Thymus (tissue), 11 donors: ENCODE data around the gene NIPAL1. TPM values are rescaled to one million over a fixed set of nuclear protein-coding genes. Genes with fewer than 3 reads are reported as not detected.
"Not testable (repeated sequence)": the region's sequence is repeated elsewhere in the genome, so short reads cannot be mapped to it uniquely, and the experiment has no call there.

ENCODE experiments used
- DNase-seq, 9 donors: peaks; one replicate each; pipeline ENCODE4 v3.0.0-alpha.2; 2013; ENCODE audit warnings: low spot score in 9 of 9, low read depth in 6 of 9, missing footprints in 1 of 9
- H3K27ac ChIP-seq, 2 donors: one replicate each; pipeline ENCODE4 v1.5.1; 2013; ENCODE audit warnings: control low read depth in 1 of 2, low read depth in 1 of 2, low read length in 1 of 2, mild to moderate bottlenecking in 1 of 2, moderate library complexity in 1 of 2
- H3K27me3 ChIP-seq, 2 donors: one replicate each; pipeline ENCODE4 v1.5.1; 2013; ENCODE audit warnings: low read length in 1 of 2; ENCODE audit not compliant: control insufficient read depth in 2 of 2, insufficient read depth in 1 of 2
- H3K36me3 ChIP-seq, 2 donors: one replicate each; pipeline ENCODE4 v1.5.1; 2013; ENCODE audit warnings: low read length in 1 of 2, mild to moderate bottlenecking in 1 of 2, moderate library complexity in 1 of 2; ENCODE audit not compliant: control insufficient read depth in 2 of 2, insufficient read depth in 2 of 2
- H3K4me1 ChIP-seq, 2 donors: one replicate each; pipeline ENCODE4 v1.5.1; 2013; ENCODE audit warnings: low read length in 2 of 2; ENCODE audit not compliant: control insufficient read depth in 2 of 2, insufficient read depth in 2 of 2
- H3K4me3 ChIP-seq, 2 donors: one replicate each; pipeline ENCODE4 v1.5.1; 2013; ENCODE audit warnings: low read length in 2 of 2, control low read depth in 1 of 2, mild to moderate bottlenecking in 1 of 2
- H3K9me3 ChIP-seq, 2 donors: one replicate each; pipeline ENCODE4 v1.5.1; 2013; ENCODE audit warnings: low read length in 1 of 2, mild to moderate bottlenecking in 1 of 2; ENCODE audit not compliant: control insufficient read depth in 2 of 2, insufficient read depth in 1 of 2
- WGBS: extraction: QIAGEN DNeasy Blood & Tissue Kit; methylation state at CpG from one replicate; pipeline ENCODE4 v1.1.7; 2013; 5-methylcytosine and 5-hydroxymethylcytosine counted together
- polyA plus RNA-seq: library from polyadenylated mRNA; stranded (reverse); fragments of 200-250 nt; gene quantifications from one replicate; pipeline ENCODE4 v1.2.3, GENCODE V29; 2013
- total RNA-seq: library from RNA; stranded (reverse); fragments of 120-200 nt; gene quantifications from one replicate; pipeline ENCODE4 v1.2.4, GENCODE V29; 2013
- donor health status: healthy.

The NIPAL1 gene
- total and polyA plus RNA-seq, 2 donors: 0.47 to 0.73 TPM

DNA sequence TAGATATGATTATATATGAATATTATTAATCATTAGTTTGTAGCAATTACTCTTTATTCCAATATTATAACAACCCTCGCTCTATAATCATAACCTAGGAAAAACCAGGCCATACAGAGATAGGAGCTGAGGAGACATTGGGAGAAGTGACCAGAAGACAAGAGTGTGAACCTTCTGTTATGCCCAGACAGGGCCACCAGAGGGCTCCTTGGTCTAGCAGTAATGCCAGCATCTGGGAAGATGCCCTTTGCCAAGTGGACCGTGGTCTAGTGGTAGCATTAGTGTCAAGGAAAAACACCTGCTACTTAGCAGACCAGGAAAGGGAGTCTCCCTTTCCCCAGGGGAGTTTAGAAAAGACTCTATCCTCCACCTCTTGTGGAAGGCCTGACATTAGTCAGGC lies 13.0 kb upstream of the NIPAL1 start:
- not testable (repeated sequence) for DNase-seq, H3K27me3 ChIP-seq, H3K4me1 ChIP-seq, H3K4me3 ChIP-seq, H3K36me3 ChIP-seq, H3K27ac ChIP-seq, H3K9me3 ChIP-seq
- WGBS: 93% methylated on average over 2 of the region's 2 CpGs

GRCh38 chr4:48005781-48006180 lies 10.8 kb upstream of the NIPAL1 start:
- 98% methylated on average over 2 of the region's 2 CpGs for WGBS
- peaks cover 0 to 9% of the 10 kb centered on the region in 2 donors for H3K9me3 ChIP-seq
- H3K36me3 ChIP-seq: no peaks in the 10 kb centered on the region
- DNase-seq: no peak
- no peaks in the 10 kb centered on the region for H3K4me1 ChIP-seq
- H3K4me3 ChIP-seq: no peak overlapping the region
- H3K27me3 ChIP-seq: no peaks in the 10 kb centered on the region
- no peak overlapping the region for H3K27ac ChIP-seq

- peaks cover 0 to 9% of the 10 kb centered on the region in 2 donors for H3K9me3 ChIP-seq
- no peak for DNase-seq
- no peak overlapping the region for H3K27ac ChIP-seq
- no peaks in the 10 kb centered on the region for H3K36me3 ChIP-seq
- H3K27me3 ChIP-seq: no peaks in the 10 kb centered on the region
- no peak overlapping the region for H3K4me3 ChIP-seq
- H3K4me1 ChIP-seq: no peaks in the 10 kb centered on the region
These were observed 8.5 kb upstream of the NIPAL1 start for GRCh38 chr4:48008021-48008596.

DNA sequence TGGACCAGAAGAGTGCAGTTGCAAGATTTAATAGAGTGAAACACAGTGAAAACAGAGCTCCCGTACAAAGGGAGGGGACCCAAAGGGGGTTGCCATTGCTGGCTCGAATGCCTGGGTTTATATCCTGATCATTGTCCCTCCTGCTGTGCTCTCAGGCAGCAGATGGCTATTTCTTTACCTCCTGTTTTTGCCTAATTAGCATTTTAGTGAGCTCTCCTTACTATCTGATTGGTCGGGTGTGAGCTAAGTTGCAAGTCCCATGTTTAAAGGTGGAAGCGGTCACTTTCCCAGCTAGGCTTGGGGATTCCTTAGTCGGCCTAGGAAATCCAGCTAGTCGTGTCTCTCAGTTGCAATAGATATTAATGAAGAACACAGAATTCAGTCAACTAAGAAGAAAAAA lies 5.7 kb upstream of the NIPAL1 start:
- not testable (repeated sequence) for H3K36me3 ChIP-seq, H3K4me3 ChIP-seq, DNase-seq, H3K4me1 ChIP-seq, H3K9me3 ChIP-seq, H3K27me3 ChIP-seq, H3K27ac ChIP-seq
- 89% methylated on average over 6 of the region's 6 CpGs for WGBS

DNA sequence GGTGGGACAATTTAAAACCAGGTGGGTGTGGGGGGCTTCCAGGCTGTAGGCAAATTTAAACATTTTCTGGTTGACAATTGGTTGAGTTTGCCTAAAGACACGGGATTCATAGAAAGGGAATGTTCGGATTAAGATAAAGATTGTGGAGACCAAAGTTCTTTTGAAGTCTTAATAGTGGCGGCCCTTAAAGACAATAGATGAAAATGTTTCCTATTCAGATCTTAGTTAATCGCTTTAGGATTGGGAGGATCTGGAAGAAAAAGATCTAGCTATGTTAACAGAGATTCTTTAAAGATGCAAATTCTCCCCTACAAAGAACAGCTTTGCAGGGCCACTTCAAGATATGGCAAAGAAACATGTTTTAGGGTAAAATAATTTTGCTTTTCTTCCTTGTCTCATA lies 4.8 kb upstream of the NIPAL1 start:
- Histone ChIP-seq H3K4me1 (peaks cover 3 to 8% of the 10 kb centered on the region in 2 donors), H3K9me3 (peaks cover 0 to 6% of the 10 kb centered on the region in 2 donors), H3K4me3 (no peak overlapping the region), H3K27ac (no peak overlapping the region), H3K36me3 (no peaks in the 10 kb centered on the region), H3K27me3 (peaks cover under 1 to 14% of the 10 kb centered on the region in 2 donors)
- 98% methylated on average over 4 of the region's 4 CpGs for WGBS
- no peak for DNase-seq

DNA sequence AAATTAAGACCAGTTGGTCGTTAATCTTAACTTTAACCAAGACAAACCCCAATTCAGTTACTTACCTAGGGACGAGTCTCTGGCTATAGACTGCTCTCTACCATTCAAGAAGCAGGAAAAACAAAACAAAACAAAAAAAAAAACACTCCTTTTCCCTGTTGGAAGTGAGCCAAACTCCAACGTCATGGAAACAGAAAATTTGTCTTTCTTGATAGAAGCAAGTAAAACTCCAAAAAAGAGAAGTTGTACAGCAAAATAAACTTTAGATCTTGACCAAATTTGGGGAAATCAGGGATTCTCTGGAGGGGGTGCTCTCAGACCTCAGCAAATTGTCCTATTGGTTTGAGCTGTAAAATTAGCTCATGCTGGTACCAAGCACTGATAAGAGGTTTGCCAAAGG lies 3.7 kb upstream of the NIPAL1 start:
- peaks cover 10 to 25% of the 10 kb centered on the region in 2 donors for H3K27me3 ChIP-seq
- DNase-seq: no peak
- H3K9me3 ChIP-seq: peaks cover 0 to 6% of the 10 kb centered on the region in 2 donors
- WGBS: 66% methylated on average over 3 of the region's 3 CpGs
- no peak overlapping the region for H3K27ac ChIP-seq
- H3K4me3 ChIP-seq: no peak overlapping the region
- H3K36me3 ChIP-seq: no peaks in the 10 kb centered on the region
- H3K4me1 ChIP-seq: peaks cover 8 to 16% of the 10 kb centered on the region in 2 donors

- Histone ChIP-seq H3K9me3 (no peaks in the 10 kb centered on the region), H3K4me1 (peaks cover 8 to 16% of the 10 kb centered on the region in 2 donors), H3K4me3 (no peak overlapping the region), H3K27ac (no peak overlapping the region), H3K36me3 (no peaks in the 10 kb centered on the region), H3K27me3 (peaks cover 22 to 43% of the 10 kb centered on the region in 2 donors)
- 96% methylated on average over 4 of the region's 4 CpGs for WGBS
- DNase-seq: no peak
These were observed 1.4 kb upstream of the NIPAL1 start for GRCh38 chr4:48015216-48015615.

DNA sequence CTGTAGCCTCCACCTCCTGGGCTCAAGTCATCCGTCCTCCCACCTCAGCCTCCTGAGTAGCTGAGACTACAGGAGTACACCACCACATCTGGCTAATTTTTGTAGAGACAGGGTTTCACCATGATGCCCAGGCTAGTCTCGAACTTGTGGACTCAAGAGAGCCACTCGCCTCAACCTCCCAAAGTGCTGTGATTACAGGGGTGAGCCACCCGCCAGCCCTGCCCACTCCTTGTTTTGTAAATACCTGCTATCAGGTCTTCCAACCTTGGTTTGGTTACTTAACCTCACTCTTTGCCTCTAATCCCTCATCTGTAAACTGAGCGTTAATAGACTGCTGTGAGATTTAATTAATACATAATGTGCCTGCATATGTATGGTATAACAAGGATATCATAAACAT lies 894 bp upstream of the NIPAL1 start:
- H3K4me3 ChIP-seq: no peak overlapping the region
- H3K27me3 ChIP-seq: peaks cover 22 to 43% of the 10 kb centered on the region in 2 donors
- peaks cover 8 to 16% of the 10 kb centered on the region in 2 donors for H3K4me1 ChIP-seq
- no peak for DNase-seq
- WGBS: 98% methylated on average over 5 of the region's 5 CpGs
- H3K36me3 ChIP-seq: no peaks in the 10 kb centered on the region
- H3K9me3 ChIP-seq: no peaks in the 10 kb centered on the region
- H3K27ac ChIP-seq: no peak overlapping the region

DNA sequence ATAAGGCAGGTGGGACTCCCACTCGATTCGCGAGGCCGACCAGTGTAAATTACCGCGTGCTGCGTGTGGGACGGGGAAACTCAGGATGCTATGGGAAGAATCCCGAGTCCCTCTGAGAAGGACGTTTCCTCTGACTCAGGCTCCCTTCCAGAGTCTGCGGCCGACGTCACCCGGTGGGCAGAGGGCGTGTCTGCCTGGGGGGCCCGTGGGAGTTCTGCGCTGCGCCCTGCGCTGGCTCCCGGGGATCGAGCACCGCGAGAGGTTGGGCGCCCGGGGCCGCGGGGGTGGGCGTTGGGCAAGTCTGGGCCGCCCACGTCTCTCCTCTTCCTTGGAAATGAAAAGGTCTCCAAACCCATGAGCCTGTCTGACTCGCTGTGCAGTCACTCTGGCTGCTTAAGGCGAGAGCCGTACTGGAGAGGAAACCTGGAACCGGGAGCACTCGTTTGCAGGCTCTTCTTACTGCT lies 568 bp downstream of the NIPAL1 start:
- peak in 2 of 9 donors; percentile 4 to 10 for DNase-seq
- WGBS: 2% methylated on average over 35 of the region's 35 CpGs
- no peaks in the 10 kb centered on the region for H3K9me3 ChIP-seq
- no peaks in the 10 kb centered on the region for H3K36me3 ChIP-seq
- H3K4me3 ChIP-seq: peak overlapping the region; percentile 54 to 55
- no peak overlapping the region for H3K27ac ChIP-seq
- peaks cover 22 to 43% of the 10 kb centered on the region in 2 donors for H3K27me3 ChIP-seq
- H3K4me1 ChIP-seq: peaks cover 8 to 16% of the 10 kb centered on the region in 2 donors
